Kidney epithelial cell (primary cell): ENCODE measurements around the gene HPS4. TPM values are rescaled to one million over a fixed set of nuclear protein-coding genes. Genes with fewer than 3 reads are reported as not detected.

Source experiments
- DNase-seq: peaks from one replicate; pipeline ENCODE4 v3.0.0-alpha.2; 2010; ENCODE audit warnings: low read depth
- H3K27me3 ChIP-seq: 2 replicates; pipeline ENCODE4 v1.6.0; 2011; ENCODE audit warnings: low read length; ENCODE audit not compliant: control insufficient read depth, insufficient read depth
- H3K36me3 ChIP-seq: 2 replicates; pipeline ENCODE4 v1.5.1; 2011; ENCODE audit warnings: low read length; ENCODE audit not compliant: control insufficient read depth, insufficient read depth
- H3K4me3 ChIP-seq: 2 replicates; pipeline ENCODE4 v1.5.1; 2011; ENCODE audit warnings: low read depth, mild to moderate bottlenecking, control low read depth, low read length
- total RNA-seq: library from RNA; depleted of rRNA; stranded (reverse); fragments of >200 nt; gene quantifications from 2 replicates; pipeline ENCODE4 v1.2.3, GENCODE V29; 2015
- TF ChIP-seq, protein P1 (sequence below): IDR thresholded peaks from 2 replicates; pipeline ENCODE4 v1.5.1; 2011; ENCODE audit warnings: mild to moderate bottlenecking, moderate library complexity, low read length, control low read depth, inconsistent platforms; ENCODE audit not compliant: insufficient read depth, poor library complexity, severe bottlenecking

HPS4 gene
- total RNA-seq, 1 donor from 2014 or later: 43.9 TPM

DNA sequence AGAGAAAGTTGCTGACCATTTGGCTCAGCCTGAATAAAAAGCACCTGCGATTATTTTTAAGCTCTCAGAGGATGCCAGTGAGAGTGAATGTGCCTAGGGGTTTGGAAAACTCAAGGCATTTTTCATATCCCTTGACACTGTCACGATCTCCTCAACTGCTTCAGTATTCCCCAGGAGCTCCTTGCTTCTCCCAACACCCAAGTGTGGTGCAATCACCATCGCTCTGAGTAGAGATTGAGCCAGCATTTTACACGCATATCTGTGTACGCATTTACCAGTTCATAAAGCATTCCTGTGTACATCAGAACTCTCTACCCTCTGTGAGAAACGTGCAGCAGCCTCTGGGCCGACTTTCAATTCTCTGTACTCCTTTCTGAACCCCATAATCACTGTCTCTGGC, 1.4 kb upstream of the HPS4 start:
- DNase-seq: no peak
- Histone ChIP-seq H3K27me3 (no peaks in the 10 kb centered on the region), H3K4me3 (no peak overlapping the region), H3K36me3 (peaks cover 1% of the 10 kb centered on the region)
- TF ChIP-seq, protein P1, sequence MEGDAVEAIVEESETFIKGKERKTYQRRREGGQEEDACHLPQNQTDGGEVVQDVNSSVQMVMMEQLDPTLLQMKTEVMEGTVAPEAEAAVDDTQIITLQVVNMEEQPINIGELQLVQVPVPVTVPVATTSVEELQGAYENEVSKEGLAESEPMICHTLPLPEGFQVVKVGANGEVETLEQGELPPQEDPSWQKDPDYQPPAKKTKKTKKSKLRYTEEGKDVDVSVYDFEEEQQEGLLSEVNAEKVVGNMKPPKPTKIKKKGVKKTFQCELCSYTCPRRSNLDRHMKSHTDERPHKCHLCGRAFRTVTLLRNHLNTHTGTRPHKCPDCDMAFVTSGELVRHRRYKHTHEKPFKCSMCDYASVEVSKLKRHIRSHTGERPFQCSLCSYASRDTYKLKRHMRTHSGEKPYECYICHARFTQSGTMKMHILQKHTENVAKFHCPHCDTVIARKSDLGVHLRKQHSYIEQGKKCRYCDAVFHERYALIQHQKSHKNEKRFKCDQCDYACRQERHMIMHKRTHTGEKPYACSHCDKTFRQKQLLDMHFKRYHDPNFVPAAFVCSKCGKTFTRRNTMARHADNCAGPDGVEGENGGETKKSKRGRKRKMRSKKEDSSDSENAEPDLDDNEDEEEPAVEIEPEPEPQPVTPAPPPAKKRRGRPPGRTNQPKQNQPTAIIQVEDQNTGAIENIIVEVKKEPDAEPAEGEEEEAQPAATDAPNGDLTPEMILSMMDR: no peak

DNA sequence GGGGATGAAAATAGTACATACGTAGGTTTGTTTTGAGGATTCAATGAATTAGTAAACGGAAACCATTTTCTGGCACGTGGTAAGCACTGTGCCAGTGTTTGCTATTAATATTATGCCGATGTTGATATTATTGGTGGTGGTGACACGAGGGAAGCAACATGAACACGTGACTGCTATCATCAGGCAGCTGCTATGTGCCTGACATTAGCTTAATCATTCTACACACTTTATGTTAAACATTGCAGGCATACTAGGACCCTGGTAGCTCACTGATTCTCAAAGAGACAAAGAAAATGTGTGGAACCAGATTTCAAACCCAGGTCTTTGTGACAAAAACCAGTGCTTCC, 750 bp upstream of the HPS4 start:
- H3K36me3 ChIP-seq: peaks cover 1% of the 10 kb centered on the region
- DNase-seq: no peak
- TF ChIP-seq, protein P1: no peak
- H3K27me3 ChIP-seq: no peaks in the 10 kb centered on the region
- H3K4me3 ChIP-seq: peak overlapping the region; percentile 87

DNA sequence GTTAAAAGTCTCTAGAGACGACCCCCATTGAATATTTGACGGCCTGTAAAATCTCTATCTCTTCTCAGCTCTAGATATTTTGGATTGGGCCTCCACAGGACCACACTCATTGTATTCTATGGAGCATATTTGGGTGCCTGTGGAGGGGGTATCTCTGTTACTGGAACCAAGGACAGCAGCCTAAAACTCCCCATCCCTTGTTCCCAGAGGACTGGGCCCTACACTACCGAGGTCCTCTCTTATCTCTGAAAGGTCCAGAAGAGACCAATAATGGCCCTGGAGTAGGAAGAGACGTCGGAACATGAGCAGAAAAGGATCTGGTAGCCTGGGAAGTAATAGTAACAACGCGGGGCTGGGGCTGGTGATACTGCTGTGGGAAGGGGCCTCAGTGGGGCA, 542 bp downstream of the HPS4 start:
- DNase-seq: no peak
- Histone ChIP-seq H3K4me3 (peak overlapping the region; percentile 87), H3K36me3 (peaks cover 1% of the 10 kb centered on the region), H3K27me3 (no peaks in the 10 kb centered on the region)
- TF ChIP-seq, protein P1: no peak

DNA sequence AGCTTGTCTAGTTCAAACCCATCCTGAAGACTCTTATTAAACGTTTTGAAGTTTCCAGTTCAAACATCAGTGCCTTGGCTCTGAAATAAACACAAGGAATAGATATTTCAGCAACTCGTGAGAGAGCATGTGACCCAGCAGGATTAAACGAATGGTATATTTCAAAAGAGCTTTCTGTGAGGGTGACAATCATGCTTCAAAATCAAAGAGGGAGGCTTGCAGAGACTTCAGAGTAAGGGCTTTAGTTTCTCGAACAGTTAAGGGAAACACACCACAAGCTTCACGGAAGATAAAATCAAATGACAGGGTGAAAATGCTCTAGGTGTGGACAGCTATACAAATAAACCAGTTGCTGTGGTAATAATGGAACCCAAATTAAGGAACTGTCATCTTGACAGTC, 1.4 kb downstream of the HPS4 start:
- TF ChIP-seq, protein P1: no peak
- Histone ChIP-seq H3K4me3 (no peak overlapping the region), H3K27me3 (no peaks in the 10 kb centered on the region), H3K36me3 (no peaks in the 10 kb centered on the region)
- no peak for DNase-seq

DNA sequence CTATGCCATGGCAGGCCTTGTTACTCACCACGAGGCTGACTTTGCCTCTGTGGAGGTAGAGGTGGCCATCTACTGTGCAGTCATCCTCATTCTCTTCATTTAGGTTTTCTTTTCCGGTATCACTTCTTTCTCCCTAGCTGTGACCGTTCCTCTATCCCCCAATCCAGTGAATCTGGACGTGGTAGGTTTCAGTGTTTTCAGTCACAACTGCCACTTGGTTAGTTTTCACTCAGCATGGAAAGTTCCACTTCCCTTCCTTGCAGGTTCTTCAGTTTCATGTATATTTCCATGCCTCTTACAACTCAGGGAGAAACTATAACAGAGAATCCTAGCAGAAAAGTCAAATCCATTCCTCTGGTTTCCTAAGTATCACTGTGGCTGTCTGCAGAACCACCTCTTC, 1.9 kb downstream of the HPS4 start:
- Histone ChIP-seq H3K4me3 (no peak overlapping the region), H3K27me3 (no peaks in the 10 kb centered on the region), H3K36me3 (no peaks in the 10 kb centered on the region)
- no peak for DNase-seq
- TF ChIP-seq, protein P1: no peak

DNA sequence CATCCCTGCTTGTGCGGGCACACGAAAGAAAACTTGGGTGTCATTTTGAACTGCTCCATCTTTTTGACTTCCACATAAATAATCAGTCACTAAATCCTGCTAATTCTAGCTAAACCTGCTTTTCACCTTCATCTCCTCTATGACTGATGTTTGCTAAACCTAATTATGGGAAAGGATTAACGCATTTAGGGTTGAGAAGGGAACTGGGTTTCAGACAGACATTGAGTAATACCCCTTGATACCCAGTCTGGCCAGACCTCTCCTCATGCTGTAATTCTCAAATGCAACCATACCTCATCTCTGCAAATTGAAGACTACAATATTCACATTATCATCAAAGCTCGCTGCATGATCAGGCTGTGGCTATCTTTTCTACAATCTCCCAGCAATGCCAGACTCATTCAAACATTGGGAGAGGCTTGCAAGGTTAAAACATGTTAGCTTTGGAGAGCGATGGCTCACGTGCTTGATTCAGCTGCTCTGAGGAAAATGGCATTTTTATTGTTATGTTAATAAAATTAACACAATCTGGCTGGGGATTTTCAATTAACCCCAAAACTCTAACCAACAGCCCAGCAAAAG, 2.4 kb downstream of the HPS4 start:
- DNase-seq: no peak
- no peaks in the 10 kb centered on the region for H3K27me3 ChIP-seq
- peaks cover under 1% of the 10 kb centered on the region for H3K36me3 ChIP-seq
- no peak overlapping the region for H3K4me3 ChIP-seq
- TF ChIP-seq, protein P1: no peak
